HCEC 1CT (cell line): ENCODE results near the gene FOXJ1.
A peak's percentile ranks its signal among the peaks of the same experiment; 100 is the strongest.

ENCODE experiments used
- DNase-seq: peaks from one replicate; pipeline ENCODE4 v3.0.0-alpha.2; 2017

Gene FOXJ1

GRCh38 chr17:76159157-76159556 lies 18.1 kb upstream of the FOXJ1 start:
- DNase-seq, result no peak

GRCh38 chr17:76157759-76158158 lies 16.7 kb upstream of the FOXJ1 start:
- no peak for DNase-seq

- DNase-seq, result no peak
Observed at GRCh38 chr17:76156662-76156991, 15.6 kb upstream of the FOXJ1 start.

GRCh38 chr17:76155988-76156661 lies 15.1 kb upstream of the FOXJ1 start:
- DNase-seq, result no peak

- DNase-seq, result no peak
Observed at GRCh38 chr17:76154936-76155845, 14.1 kb upstream of the FOXJ1 start.

- no peak for DNase-seq
Observed at GRCh38 chr17:76154292-76154691, 13.2 kb upstream of the FOXJ1 start.

GRCh38 chr17:76153640-76154039 lies 12.6 kb upstream of the FOXJ1 start:
- no peak for DNase-seq

- no peak for DNase-seq
Observed at GRCh38 chr17:76153202-76153601, 12.2 kb upstream of the FOXJ1 start.

GRCh38 chr17:76152591-76152990 lies 11.5 kb upstream of the FOXJ1 start:
- no peak for DNase-seq

GRCh38 chr17:76151896-76152454 lies 10.9 kb upstream of the FOXJ1 start:
- no peak for DNase-seq

- DNase-seq, result no peak
Observed at GRCh38 chr17:76150712-76151622, 9.9 kb upstream of the FOXJ1 start.

GRCh38 chr17:76149214-76149613 lies 8.2 kb upstream of the FOXJ1 start:
- no peak for DNase-seq

GRCh38 chr17:76148015-76148326 lies 6.9 kb upstream of the FOXJ1 start:
- DNase-seq, result no peak

GRCh38 chr17:76147211-76148014 lies 6.4 kb upstream of the FOXJ1 start:
- DNase-seq, result peak; percentile 14

GRCh38 chr17:76146053-76146851 lies 5.2 kb upstream of the FOXJ1 start:
- no peak for DNase-seq

GRCh38 chr17:76145231-76146052 lies 4.4 kb upstream of the FOXJ1 start:
- no peak for DNase-seq

GRCh38 chr17:76142585-76143041 lies 1.6 kb upstream of the FOXJ1 start:
- no peak for DNase-seq

GRCh38 chr17:76142039-76142584 lies 1.1 kb upstream of the FOXJ1 start:
- no peak for DNase-seq

- DNase-seq, result no peak
Observed at GRCh38 chr17:76140661-76141211, 309 bp downstream of the FOXJ1 start.
